Stimulated activated CD4-positive, alpha-beta T cell treated with anti-CD3 and anti-CD28 coated beads, Interleukin-15, amount 100 ng/mL, for 48 hours (primary cell): ENCODE results near the gene DDX50.
"Not testable (repeated sequence)": the region's sequence is repeated elsewhere in the genome, so short reads cannot be mapped to it uniquely, and the experiment has no call there.

Experiments used
- DNase-seq, 2 donors: peaks; one replicate each; pipeline ENCODE4 v3.0.0-alpha.2; 2020; ENCODE audit warnings: low read depth in 2 of 2

DDX50 gene

GRCh38 chr10:68901105-68901927, at the start of gene DDX50:
Gene DDX50 (plus strand): TSS chr10:68901315. CDS start chr10:68901385, 70 bp downstream.
- DNase-seq: peak; percentile 95

- no peak for DNase-seq
Measured at GRCh38 chr10:68856352-68856751, 44.8 kb upstream of the DDX50 start.

- no peak for DNase-seq
Measured at GRCh38 chr10:68857005-68857404, 44.1 kb upstream of the DDX50 start.

- no peak for DNase-seq
Measured at GRCh38 chr10:68861253-68861652, 39.9 kb upstream of the DDX50 start.

GRCh38 chr10:68864611-68865010, 36.5 kb upstream of the DDX50 start:
- DNase-seq: no peak

- not testable (repeated sequence) for DNase-seq
Measured at GRCh38 chr10:68868173-68868572, 32.9 kb upstream of the DDX50 start.

- no peak for DNase-seq
Measured at GRCh38 chr10:68869623-68870022, 31.5 kb upstream of the DDX50 start.

- no peak for DNase-seq
Measured at GRCh38 chr10:68870061-68870460, 31.1 kb upstream of the DDX50 start.

GRCh38 chr10:68870545-68871104, 30.5 kb upstream of the DDX50 start:
- DNase-seq: peak in 1 of 2 donors; percentile 16

- no peak for DNase-seq
Measured at GRCh38 chr10:68871105-68871711, 29.9 kb upstream of the DDX50 start.

GRCh38 chr10:68871731-68872342, 29.3 kb upstream of the DDX50 start:
- no peak for DNase-seq

GRCh38 chr10:68876246-68877138, 24.6 kb upstream of the DDX50 start:
- DNase-seq: no peak

- DNase-seq: no peak
Measured at GRCh38 chr10:68877482-68878110, 23.5 kb upstream of the DDX50 start.

- no peak for DNase-seq
Measured at GRCh38 chr10:68878496-68878895, 22.6 kb upstream of the DDX50 start.

GRCh38 chr10:68879628-68880027, 21.5 kb upstream of the DDX50 start:
- no peak for DNase-seq

GRCh38 chr10:68880181-68880580, 20.9 kb upstream of the DDX50 start:
- DNase-seq: no peak

- DNase-seq: no peak
Measured at GRCh38 chr10:68895041-68895440, 6.1 kb upstream of the DDX50 start.

- DNase-seq: peak in 1 of 2 donors; percentile 10
Measured at GRCh38 chr10:68897336-68897741, 3.8 kb upstream of the DDX50 start.

- no peak for DNase-seq
Measured at GRCh38 chr10:68899186-68899745, 1.8 kb upstream of the DDX50 start.

GRCh38 chr10:68900427-68901104, 549 bp upstream of the DDX50 start:
- peak in 1 of 2 donors; percentile 61 for DNase-seq
